HG03108 (cell line): Measurements from ENCODE around the gene RPP30.
"Not testable (repeated sequence)": the region's sequence is repeated elsewhere in the genome, so short reads cannot be mapped to it uniquely, and the experiment has no call there.

Experiments used
- ATAC-seq: cut with Tn5 transposase; IDR thresholded peaks from one replicate; pipeline ENCODE4 v1.9.1; 2021; ENCODE audit warnings: moderate library complexity; ENCODE audit not compliant: unreplicated experiment

Gene RPP30

GRCh38 chr10:90939116-90939515 is 67.3 kb downstream of the RPP30 start:
- no peak for ATAC-seq

- no peak for ATAC-seq
Observed at GRCh38 chr10:90939648-90940047, 67.9 kb downstream of the RPP30 start.

- not testable (repeated sequence) for ATAC-seq
Observed at GRCh38 chr10:90942980-90943379, 71.2 kb downstream of the RPP30 start.

- ATAC-seq: no peak
Observed at GRCh38 chr10:90944749-90945148, 73.0 kb downstream of the RPP30 start.

- no peak for ATAC-seq
Observed at GRCh38 chr10:90945491-90946070, 73.8 kb downstream of the RPP30 start.

DNA sequence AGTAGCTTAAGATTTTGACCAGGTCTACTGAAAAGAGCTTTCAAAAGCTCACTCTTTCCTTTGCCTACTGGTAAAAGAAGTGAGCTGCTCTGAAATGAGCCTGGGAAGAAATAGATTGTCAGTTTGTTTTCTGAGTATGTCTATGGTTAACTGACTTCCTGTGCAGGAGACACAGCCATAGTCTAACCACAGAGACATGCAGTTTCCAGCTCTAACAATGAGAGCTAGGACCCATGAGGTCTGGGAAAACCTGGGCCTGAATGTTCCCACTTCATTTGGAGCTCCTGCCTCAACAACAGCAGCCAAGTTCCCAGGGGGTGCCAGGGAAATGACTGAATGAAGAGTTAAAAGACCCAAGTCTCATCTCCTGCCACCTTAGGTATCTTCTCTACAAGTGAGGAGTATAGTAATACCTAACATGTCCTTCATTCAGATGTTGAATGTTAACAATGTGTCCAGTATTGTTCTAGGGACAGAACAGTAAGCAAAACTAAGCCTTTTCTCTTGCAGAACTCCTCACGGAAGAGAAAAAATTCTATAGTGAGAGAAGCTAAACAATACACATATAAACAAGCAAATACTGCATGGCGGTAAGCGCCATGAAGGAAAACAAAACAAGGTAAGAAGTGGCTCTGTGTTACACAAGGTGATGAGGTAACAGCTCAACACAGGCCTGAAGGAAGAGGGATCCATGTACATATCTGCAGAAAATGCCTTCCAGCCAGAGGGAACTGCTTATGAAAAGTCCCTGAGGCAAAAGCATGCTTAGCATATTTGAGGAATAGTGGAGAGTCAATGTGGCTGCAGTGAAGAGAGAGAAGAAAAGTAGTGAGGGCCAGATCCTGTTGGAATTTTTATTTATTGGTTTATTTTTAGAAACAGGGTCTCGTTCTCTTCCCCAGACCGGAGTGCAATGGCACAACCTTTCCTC is 75.5 kb downstream of the RPP30 start:
- peak; percentile 90 for ATAC-seq
